Upper lobe of left lung (tissue), 4 donors: Measurements from ENCODE around the gene AMOTL2.

Source experiments
- CTCF ChIP-seq, 6 experiments: fragments of 450-650 bp in 4 of 6; fragments of 200-600 bp in 2 of 6; sonication (generic) in 2 of 6; IDR thresholded peaks; one replicate each; pipeline ENCODE4 v1.5.1; 2016 to 2019; ENCODE audit warnings: antibody characterized with exemption in 6 of 6
- EP300 ChIP-seq, 4 donors: sonication (generic); formaldehyde crosslinking; IDR thresholded peaks; one replicate each; pipeline ENCODE4 v1.5.1; 2017; ENCODE audit warnings: antibody characterized with exemption in 4 of 4, control low read depth in 2 of 4
- POLR2A ChIP-seq, 4 donors: fragments of 450-650 bp; IDR thresholded peaks; one replicate each; pipeline ENCODE4 v1.5.1; 2016 to 2017; ENCODE audit warnings: antibody characterized with exemption in 4 of 4, mild to moderate bottlenecking in 2 of 4
- POLR2AphosphoS5 ChIP-seq, 2 donors: sonication (generic); formaldehyde crosslinking; IDR thresholded peaks; one replicate each; pipeline ENCODE4 v1.5.1; 2017; ENCODE audit warnings: antibody characterized with exemption in 2 of 2

DNA sequence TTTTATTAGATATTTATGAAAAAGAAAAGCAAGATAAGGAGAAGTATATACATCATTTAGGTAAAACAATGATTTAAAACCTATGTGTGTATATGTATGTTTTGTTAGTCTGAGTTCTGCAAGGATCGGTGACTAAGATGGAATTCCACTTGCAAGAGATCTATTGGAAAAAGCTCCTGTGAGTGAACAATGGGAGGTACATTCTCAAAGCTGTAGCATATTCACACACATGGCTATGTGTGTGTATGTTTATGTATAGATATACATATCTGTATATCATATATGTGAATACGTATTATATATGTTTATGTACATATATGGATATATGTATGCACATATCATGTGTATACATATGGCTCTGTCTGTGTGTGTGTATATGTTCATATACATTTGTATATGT is 54.3 kb downstream of the AMOTL2 start:
- TF ChIP-seq POLR2A (IDR thresholded peaks at IDR 0.05) (no peak), CTCF (IDR thresholded peaks at IDR 0.05) (no peak), POLR2AphosphoS5 (IDR thresholded peaks at IDR 0.05) (no peak), EP300 (IDR thresholded peaks at IDR 0.05) (no peak)
